ENCODE data around the gene FOXN4.

FOXN4 gene

GRCh38 chr12:109236257-109236656 is 72.8 kb downstream of the FOXN4 start:
- no peak overlapping the region for H3K4me3 ChIP-seq (ENCODE audit: low read depth, low read length)
- ChIA-PET CTCF (no interaction called here), POLR2A (no interaction called here)
- no peak for DNase-seq (ENCODE audit: low read depth, low spot score)
- TF ChIP-seq CTCF (IDR thresholded peaks at IDR 0.05; ENCODE audit: insufficient read depth, low read length, missing control alignments): no peak

- DNase-seq (ENCODE audit: low read depth, low spot score): no peak
- CTCF ChIA-PET: interaction anchor here (0.9 kb wide), 1 partner anchor 160 kb away, joined by 3 read pairs; no protein-coding TSS in a partner anchor
- no peak overlapping the region for H3K4me3 ChIP-seq (ENCODE audit: low read depth, low read length)
- POLR2A ChIA-PET: no interaction called here
- no peak for TF ChIP-seq CTCF (IDR thresholded peaks at IDR 0.05; ENCODE audit: insufficient read depth, low read length, missing control alignments)
These were observed 75.1 kb downstream of the FOXN4 start for GRCh38 chr12:109234012-109234411.

- no peak for DNase-seq (ENCODE audit: low read depth, low spot score)
- H3K4me3 ChIP-seq (ENCODE audit: low read depth, low read length): no peak overlapping the region
- TF ChIP-seq CTCF (IDR thresholded peaks at IDR 0.05; ENCODE audit: insufficient read depth, low read length, missing control alignments): no peak
- POLR2A ChIA-PET: no interaction called here
- CTCF ChIA-PET: interaction anchor here (0.9 kb wide), 1 partner anchor 121 kb away, joined by 3 read pairs; no protein-coding TSS in a partner anchor
These were observed 76.4 kb downstream of the FOXN4 start for GRCh38 chr12:109232731-109233130.

- H3K4me3 ChIP-seq (ENCODE audit: low read depth, low read length): no peak overlapping the region
- CTCF ChIA-PET: no interaction called here
- POLR2A ChIA-PET: no interaction called here
- no peak for DNase-seq (ENCODE audit: low read depth, low spot score)
- no peak for TF ChIP-seq CTCF (IDR thresholded peaks at IDR 0.05; ENCODE audit: insufficient read depth, low read length, missing control alignments)
These were observed 78.9 kb downstream of the FOXN4 start for GRCh38 chr12:109230193-109230592.

- H3K4me3 ChIP-seq (ENCODE audit: low read depth, low read length): no peak overlapping the region
- ChIA-PET CTCF (no interaction called here), POLR2A (no interaction called here)
- DNase-seq (ENCODE audit: low read depth, low spot score): no peak
- TF ChIP-seq CTCF (IDR thresholded peaks at IDR 0.05; ENCODE audit: insufficient read depth, low read length, missing control alignments): no peak
These were observed 80.4 kb downstream of the FOXN4 start for GRCh38 chr12:109228664-109229063.

Data from AG04449 (cell line).